Ovary (tissue), 9 donors: Measurements from ENCODE around the gene SUN1. TPM values are rescaled to one million over a fixed set of nuclear protein-coding genes. Genes with fewer than 3 reads are reported as not detected.

Experiments
- DNase-seq, 5 donors: peaks; one replicate each; pipeline ENCODE4 v3.0.0-alpha.2; 2019 to 2020
- H3K27ac ChIP-seq, 2 donors: fragments of 200-600 bp; one replicate each; pipeline versions ENCODE4 v1.5.1 to v1.8.0; 2019 to 2022
- H3K27me3 ChIP-seq: fragments of 200-600 bp; one replicate; pipeline ENCODE4 v1.8.0; 2022
- H3K36me3 ChIP-seq: fragments of 200-600 bp; sonication (generic); one replicate; pipeline ENCODE4 v1.5.1; 2019
- H3K4me1 ChIP-seq: one replicate; pipeline ENCODE4 v1.8.1; 2013; ENCODE audit warnings: mild to moderate bottlenecking, moderate library complexity; ENCODE audit not compliant: insufficient read depth
- H3K4me3 ChIP-seq: fragments of 200-600 bp; sonication (generic); one replicate; pipeline ENCODE4 v1.5.1; 2017
- H3K9me3 ChIP-seq, 2 donors: fragments of 200-600 bp in 1 of 2; sonication (generic) in 1 of 2; one replicate each; pipeline versions ENCODE4 v1.5.1 to v1.8.1; 2013 to 2019; ENCODE audit warnings: mild to moderate bottlenecking in 1 of 2, moderate library complexity in 1 of 2
- CTCF ChIP-seq, 3 donors: fragments of 450-650 bp in 2 of 3; fragments of 200-600 bp in 1 of 3; IDR thresholded peaks; one replicate each; pipeline versions ENCODE4 v1.5.1 to v1.8.0; 2016 to 2022; ENCODE audit warnings: antibody characterized with exemption in 3 of 3, mild to moderate bottlenecking in 1 of 3
- EP300 ChIP-seq: sonication (generic); formaldehyde crosslinking; IDR thresholded peaks from one replicate; pipeline ENCODE4 v1.6.1; 2017; ENCODE audit warnings: antibody characterized with exemption
- POLR2A ChIP-seq: fragments of 450-650 bp; IDR thresholded peaks from one replicate; pipeline ENCODE4 v1.6.1; 2017; ENCODE audit warnings: antibody characterized with exemption, mild to moderate bottlenecking, moderate library complexity
- WGBS, 3 donors: extraction: QIAGEN DNeasy Blood & Tissue Kit in 1 of 3; methylation state at CpG; one replicate each; pipeline versions ENCODE4 v1.1.5 to v1.1.7; 2013 to 2017; 5-methylcytosine and 5-hydroxymethylcytosine counted together
- intact Hi-C, 4 donors: fragments of 100-400 bp; cut with DNase I; formaldehyde crosslinking; loops; one replicate each; pipeline versions ENCODE4 v1.11.0 to v1.15.1; 2022 to 2023
- polyA plus RNA-seq, 2 donors: library from polyadenylated mRNA; stranded (reverse); fragments of 200-250 nt in 1 of 2; fragments of 350-450 nt in 1 of 2; fragmentation: Illumina TruSeq in 1 of 2; extraction: RNeasy Lipid Tissue Mini Kit (QIAGEN cat#74804) in 1 of 2; gene quantifications; one replicate each; pipeline ENCODE4 v1.2.3, GENCODE V29; 2013 to 2014
- total RNA-seq, 7 donors: library from RNA; depleted of rRNA in 2 of 7; stranded (reverse); fragments of >200 nt in 2 of 7; fragmentation: NEBNext Ultra II Directional in 3 of 7; extraction: Animal tissue kit (Norgen Biotek cat#: 25700) in 3 of 7; gene quantifications; one replicate each; pipeline versions ENCODE4 v1.1.0 to v1.2.4, GENCODE V29; 2016 to 2023
- donor health status: DM: no; HTN: no; CAD: no; lungs with moderate emphysema.
- donor health status: DM: no; HTN: no; CAD: no.
- donor health status: Bipolar disorder and iron deficiency.
- donor health status: DM: yes; HTN: yes; CAD: no.
- donor health status: DM: no; HTN: no; CAD: no.
- donor health status: DM: yes; HTN: yes; CAD: no.

SUN1 gene
- total and polyA plus RNA-seq, 9 donors, result 100 to 196 (median 143) TPM

- Histone ChIP-seq H3K4me1 (peaks cover 32% of the 10 kb centered on the region), H3K9me3 (no peaks in the 10 kb centered on the region), H3K27me3 (no peaks in the 10 kb centered on the region), H3K36me3 (no peaks in the 10 kb centered on the region), H3K4me3 (no peak overlapping the region), H3K27ac (no peak overlapping the region)
- WGBS, 3 donors, result 96 to 97% (median 96%) methylated on average over 12 of the region's 12 CpGs
- no peak for TF ChIP-seq CTCF (IDR thresholded peaks at IDR 0.05)
- TF ChIP-seq POLR2A, result no peak
- no peak for TF ChIP-seq EP300
- DNase-seq, result no peak
- intact Hi-C loops, result loop anchor here in 2 of 4 donors (5.0 to 10.0 kb wide), 2 partner anchors 37 to 50 kb away; no protein-coding TSS in a partner anchor
Observed at GRCh38 chr7:835021-835420, 2.7 kb downstream of the SUN1 start.

GRCh38 chr7:835485-836401 is 3.5 kb downstream of the SUN1 start:
- H3K27me3 ChIP-seq, result no peaks in the 10 kb centered on the region
- DNase-seq, result no peak
- no peaks in the 10 kb centered on the region for H3K36me3 ChIP-seq
- TF ChIP-seq POLR2A (no peak), EP300 (no peak), CTCF (IDR thresholded peaks at IDR 0.05) (no peak)
- 81 to 82% (median 82%) methylated on average over 27 of the region's 27 CpGs for WGBS, 3 donors
- intact Hi-C loops, result loop anchor here in 2 of 4 donors (5.0 to 10.0 kb wide), 2 partner anchors 37 to 51 kb away; no protein-coding TSS in a partner anchor
- H3K27ac ChIP-seq, result no peak overlapping the region
- H3K4me1 ChIP-seq, result peaks cover 31% of the 10 kb centered on the region
- H3K4me3 ChIP-seq, result no peak overlapping the region
- H3K9me3 ChIP-seq, result no peaks in the 10 kb centered on the region

GRCh38 chr7:836429-836828 is 4.2 kb downstream of the SUN1 start:
- intact Hi-C loops, result loop anchor here in 2 of 4 donors (5.0 to 10.0 kb wide), 2 partner anchors 36 to 52 kb away; no protein-coding TSS in a partner anchor
- TF ChIP-seq CTCF (IDR thresholded peaks at IDR 0.05) (no peak), POLR2A (no peak), EP300 (no peak)
- H3K27me3 ChIP-seq, result no peaks in the 10 kb centered on the region
- H3K4me1 ChIP-seq, result peaks cover 30% of the 10 kb centered on the region
- no peak for DNase-seq
- H3K4me3 ChIP-seq, result no peak overlapping the region
- H3K36me3 ChIP-seq, result no peaks in the 10 kb centered on the region
- H3K9me3 ChIP-seq, result no peaks in the 10 kb centered on the region
- WGBS, 3 donors, result 50 to 65% (median 61%) methylated on average over 5 of the region's 5 CpGs
- no peak overlapping the region for H3K27ac ChIP-seq

- Histone ChIP-seq H3K4me3 (no peak overlapping the region), H3K4me1 (peaks cover 33% of the 10 kb centered on the region), H3K27ac (no peak overlapping the region), H3K27me3 (no peaks in the 10 kb centered on the region), H3K36me3 (no peaks in the 10 kb centered on the region), H3K9me3 (no peaks in the 10 kb centered on the region)
- no peak for TF ChIP-seq EP300
- TF ChIP-seq POLR2A, result no peak
- no peak for TF ChIP-seq CTCF (IDR thresholded peaks at IDR 0.05)
- 90 to 93% (median 91%) methylated on average over 13 to 19 of the region's 19 CpGs for WGBS, 3 donors
- intact Hi-C loops, result loop anchor here in 2 of 4 donors (5.0 to 10.0 kb wide), 2 partner anchors 35 to 52 kb away; no protein-coding TSS in a partner anchor
- DNase-seq, result no peak
Observed at GRCh38 chr7:837001-837400, 4.7 kb downstream of the SUN1 start.
